HUES48 (cell line): Measurements from ENCODE around the gene DMRTB1.

Source experiments
- H3K27ac ChIP-seq: one replicate; pipeline ENCODE4 v1.7.0; 2013; ENCODE audit warnings: low read depth, low read length, inconsistent platforms
- H3K27me3 ChIP-seq: 2 replicates; pipeline ENCODE4 v1.6.1; 2013; ENCODE audit warnings: mild to moderate bottlenecking, low read length; ENCODE audit not compliant: control insufficient read depth, insufficient read depth
- H3K36me3 ChIP-seq: 2 replicates; pipeline ENCODE4 v1.6.1; 2013; ENCODE audit warnings: low read length; ENCODE audit not compliant: control insufficient read depth, insufficient read depth
- H3K4me1 ChIP-seq: 2 replicates; pipeline ENCODE4 v1.6.1; 2013; ENCODE audit warnings: mild to moderate bottlenecking, low read length; ENCODE audit not compliant: control insufficient read depth, insufficient read depth
- H3K4me3 ChIP-seq: 2 replicates; pipeline ENCODE4 v1.5.1; 2013; ENCODE audit warnings: mild to moderate bottlenecking, low read depth, low read length
- H3K9ac ChIP-seq: 2 replicates; pipeline ENCODE4 v1.6.1; 2013; ENCODE audit warnings: mild to moderate bottlenecking, low read depth, low read length, moderate library complexity
- H3K9me3 ChIP-seq: 2 replicates; pipeline ENCODE4 v1.6.1; 2013; ENCODE audit warnings: low read length; ENCODE audit not compliant: control insufficient read depth, insufficient read depth

The DMRTB1 gene

GRCh38 chr1:53450225-53450624, 9.0 kb upstream of the DMRTB1 start:
- Histone ChIP-seq H3K4me1 (peaks cover 37% of the 10 kb centered on the region), H3K27ac (peak overlapping the region; percentile 92), H3K9ac (no peak overlapping the region), H3K4me3 (no peak overlapping the region; the same call in 1 of the 2 replicates), H3K9me3 (no peaks in the 10 kb centered on the region; the same call in 1 of the 2 replicates), H3K27me3 (no peaks in the 10 kb centered on the region), H3K36me3 (no peaks in the 10 kb centered on the region)

GRCh38 chr1:53454019-53454418, 5.2 kb upstream of the DMRTB1 start:
- Histone ChIP-seq H3K9me3 (no peaks in the 10 kb centered on the region), H3K27ac (no peak overlapping the region), H3K36me3 (no peaks in the 10 kb centered on the region), H3K9ac (no peak overlapping the region), H3K27me3 (no peaks in the 10 kb centered on the region), H3K4me1 (peaks cover 18% of the 10 kb centered on the region), H3K4me3 (no peak overlapping the region)

- H3K27me3 ChIP-seq = no peaks in the 10 kb centered on the region
- H3K4me3 ChIP-seq = no peak overlapping the region
- H3K36me3 ChIP-seq = no peaks in the 10 kb centered on the region
- H3K9ac ChIP-seq = no peak overlapping the region
- H3K9me3 ChIP-seq = no peaks in the 10 kb centered on the region
- peaks cover 8% of the 10 kb centered on the region for H3K4me1 ChIP-seq
- no peak overlapping the region for H3K27ac ChIP-seq
Measured at GRCh38 chr1:53455364-53455991, 3.7 kb upstream of the DMRTB1 start.

GRCh38 chr1:53458634-53459033, 565 bp upstream of the DMRTB1 start:
- no peak overlapping the region for H3K9ac ChIP-seq
- no peaks in the 10 kb centered on the region for H3K36me3 ChIP-seq
- H3K9me3 ChIP-seq = no peaks in the 10 kb centered on the region
- no peaks in the 10 kb centered on the region for H3K27me3 ChIP-seq
- no peak overlapping the region for H3K27ac ChIP-seq
- H3K4me1 ChIP-seq = peaks cover 1% of the 10 kb centered on the region; the same call in 1 of the 2 replicates
- H3K4me3 ChIP-seq = no peak overlapping the region

GRCh38 chr1:53460211-53460634, 1.0 kb downstream of the DMRTB1 start:
- no peak overlapping the region for H3K27ac ChIP-seq
- H3K36me3 ChIP-seq = no peaks in the 10 kb centered on the region
- no peak overlapping the region for H3K4me3 ChIP-seq
- no peaks in the 10 kb centered on the region for H3K4me1 ChIP-seq
- H3K9me3 ChIP-seq = no peaks in the 10 kb centered on the region
- H3K27me3 ChIP-seq = no peaks in the 10 kb centered on the region
- H3K9ac ChIP-seq = no peak overlapping the region

GRCh38 chr1:53460666-53461322, 1.6 kb downstream of the DMRTB1 start:
- Histone ChIP-seq H3K9ac (no peak overlapping the region), H3K27ac (no peak overlapping the region)

GRCh38 chr1:53461323-53462044, 2.3 kb downstream of the DMRTB1 start:
- no peak overlapping the region for H3K9ac ChIP-seq
- H3K27ac ChIP-seq = no peak overlapping the region
- H3K4me3 ChIP-seq = no peak overlapping the region
- H3K27me3 ChIP-seq = no peaks in the 10 kb centered on the region
- no peaks in the 10 kb centered on the region for H3K36me3 ChIP-seq
- no peaks in the 10 kb centered on the region for H3K4me1 ChIP-seq
- H3K9me3 ChIP-seq = no peaks in the 10 kb centered on the region

More at GRCh38 chr1:53460666-53461322, 1.6 kb downstream of the DMRTB1 start:
- H3K36me3 ChIP-seq = no peaks in the 10 kb centered on the region
- no peaks in the 10 kb centered on the region for H3K9me3 ChIP-seq
- H3K27me3 ChIP-seq = no peaks in the 10 kb centered on the region
- H3K4me1 ChIP-seq = no peaks in the 10 kb centered on the region
- no peak overlapping the region for H3K4me3 ChIP-seq

- H3K36me3 ChIP-seq = no peaks in the 10 kb centered on the region
- no peak overlapping the region for H3K27ac ChIP-seq
- no peak overlapping the region for H3K9ac ChIP-seq
- H3K9me3 ChIP-seq = no peaks in the 10 kb centered on the region
- no peaks in the 10 kb centered on the region for H3K27me3 ChIP-seq
- no peaks in the 10 kb centered on the region for H3K4me1 ChIP-seq
- H3K4me3 ChIP-seq = no peak overlapping the region
Measured at GRCh38 chr1:53462193-53462592, 3.0 kb downstream of the DMRTB1 start.

- Histone ChIP-seq H3K9ac (no peak overlapping the region), H3K4me3 (no peak overlapping the region), H3K27ac (no peak overlapping the region), H3K9me3 (no peaks in the 10 kb centered on the region), H3K27me3 (no peaks in the 10 kb centered on the region), H3K4me1 (no peaks in the 10 kb centered on the region), H3K36me3 (no peaks in the 10 kb centered on the region)
Measured at GRCh38 chr1:53462769-53463501, 3.7 kb downstream of the DMRTB1 start.

GRCh38 chr1:53463961-53464899, 5.0 kb downstream of the DMRTB1 start:
- Histone ChIP-seq H3K36me3 (no peaks in the 10 kb centered on the region), H3K9me3 (no peaks in the 10 kb centered on the region), H3K27ac (no peak overlapping the region), H3K4me1 (no peaks in the 10 kb centered on the region), H3K4me3 (no peak overlapping the region), H3K9ac (no peak overlapping the region), H3K27me3 (no peaks in the 10 kb centered on the region)
